GM08714 (cell line): ENCODE results near the gene ZDHHC11B.
"Not testable (repeated sequence)": the region's sequence is repeated elsewhere in the genome, so short reads cannot be mapped to it uniquely, and the experiment has no call there.

Experiments
- H3K4me3 ChIP-seq: fragments of 200-500 bp; sonication (Bioruptor generic); 2 replicates; pipeline ENCODE4 v1.5.1; 2014; ENCODE audit warnings: mild to moderate bottlenecking, low read length, inconsistent platforms
- ZNF274 ChIP-seq: IDR thresholded peaks from 2 replicates; pipeline ENCODE4 v1.6.1; 2012; ENCODE audit warnings: mild to moderate bottlenecking, low read depth, low read length

ZDHHC11B gene

GRCh38 chr5:696753-697702 lies 87.5 kb downstream of the ZDHHC11B start:
- H3K4me3 ChIP-seq: not testable (repeated sequence)

GRCh38 chr5:696191-696590 lies 88.3 kb downstream of the ZDHHC11B start:
- not testable (repeated sequence) for H3K4me3 ChIP-seq

GRCh38 chr5:695475-695874 lies 89.1 kb downstream of the ZDHHC11B start:
- not testable (repeated sequence) for H3K4me3 ChIP-seq

GRCh38 chr5:694042-694431 lies 90.5 kb downstream of the ZDHHC11B start:
- H3K4me3 ChIP-seq: not testable (repeated sequence)

- H3K4me3 ChIP-seq: peak within 1 kb of the TSS; percentile 48; the same call in 1 of the 2 replicates
Measured at GRCh38 chr5:693271-694041, 91.1 kb downstream of the ZDHHC11B start, which contains the start of gene TPPP. TPPP (minus strand) TSS chr5:693352; CDS start chr5:678060, 15,292 bp downstream.

- H3K4me3 ChIP-seq: peak overlapping the region; percentile 33; the same call in 1 of the 2 replicates
Measured at GRCh38 chr5:692529-693041, 91.9 kb downstream of the ZDHHC11B start.

GRCh38 chr5:691817-692528 lies 92.6 kb downstream of the ZDHHC11B start:
- H3K4me3 ChIP-seq: no peak overlapping the region; the same call in 1 of the 2 replicates
- TF ChIP-seq ZNF274: no peak

GRCh38 chr5:691049-691448 lies 93.5 kb downstream of the ZDHHC11B start:
- H3K4me3 ChIP-seq: not testable (repeated sequence)

- not testable (repeated sequence) for H3K4me3 ChIP-seq
Measured at GRCh38 chr5:690293-690692, 94.2 kb downstream of the ZDHHC11B start.

GRCh38 chr5:688348-689010 lies 96.0 kb downstream of the ZDHHC11B start:
- not testable (repeated sequence) for H3K4me3 ChIP-seq

GRCh38 chr5:686936-687335 lies 97.6 kb downstream of the ZDHHC11B start:
- H3K4me3 ChIP-seq: not testable (repeated sequence)

GRCh38 chr5:686172-686523 lies 98.4 kb downstream of the ZDHHC11B start:
- H3K4me3 ChIP-seq: not testable (repeated sequence)

- no peak overlapping the region for H3K4me3 ChIP-seq
- no peak for TF ChIP-seq ZNF274
Measured at GRCh38 chr5:685262-686171, 99.0 kb downstream of the ZDHHC11B start.

- TF ChIP-seq ZNF274: no peak
- H3K4me3 ChIP-seq: no peak overlapping the region
Measured at GRCh38 chr5:684751-685216, 99.7 kb downstream of the ZDHHC11B start.
